Hematopoietic multipotent progenitor cell treated with erythropoietin and hydrocortisone succinate and interleukin-3 and kit ligand, for 6 days (in vitro differentiated cells): ENCODE data around the gene GFOD1.
"Not testable (repeated sequence)": the region's sequence is repeated elsewhere in the genome, so short reads cannot be mapped to it uniquely, and the experiment has no call there.

ENCODE experiments used
- DNase-seq: peaks from one replicate; pipeline ENCODE4 v3.0.0-alpha.2; 2015

The GFOD1 gene

GRCh38 chr6:13511141-13511571 lies 23.8 kb upstream of the GFOD1 start:
- not testable (repeated sequence) for DNase-seq

DNA sequence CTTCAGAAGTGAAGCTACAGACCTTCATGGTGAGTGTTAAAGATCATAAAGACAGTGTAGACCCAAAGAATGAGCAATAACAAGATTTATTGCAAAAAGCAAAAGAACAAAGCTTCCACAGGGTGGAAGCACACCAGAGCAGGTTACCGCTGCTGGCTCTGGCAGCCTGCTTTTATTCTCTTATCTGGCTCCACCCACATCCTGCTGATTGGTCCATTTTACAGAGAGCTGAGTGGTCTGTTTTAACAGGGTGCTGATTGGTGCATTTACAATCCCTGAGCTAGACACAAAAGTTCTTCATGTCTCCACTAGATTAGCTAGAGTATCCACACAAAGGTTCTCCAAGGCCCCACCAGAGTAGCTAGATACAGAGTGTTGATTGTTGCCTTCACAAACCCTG lies 23.0 kb upstream of the GFOD1 start:
- DNase-seq = not testable (repeated sequence)

DNA sequence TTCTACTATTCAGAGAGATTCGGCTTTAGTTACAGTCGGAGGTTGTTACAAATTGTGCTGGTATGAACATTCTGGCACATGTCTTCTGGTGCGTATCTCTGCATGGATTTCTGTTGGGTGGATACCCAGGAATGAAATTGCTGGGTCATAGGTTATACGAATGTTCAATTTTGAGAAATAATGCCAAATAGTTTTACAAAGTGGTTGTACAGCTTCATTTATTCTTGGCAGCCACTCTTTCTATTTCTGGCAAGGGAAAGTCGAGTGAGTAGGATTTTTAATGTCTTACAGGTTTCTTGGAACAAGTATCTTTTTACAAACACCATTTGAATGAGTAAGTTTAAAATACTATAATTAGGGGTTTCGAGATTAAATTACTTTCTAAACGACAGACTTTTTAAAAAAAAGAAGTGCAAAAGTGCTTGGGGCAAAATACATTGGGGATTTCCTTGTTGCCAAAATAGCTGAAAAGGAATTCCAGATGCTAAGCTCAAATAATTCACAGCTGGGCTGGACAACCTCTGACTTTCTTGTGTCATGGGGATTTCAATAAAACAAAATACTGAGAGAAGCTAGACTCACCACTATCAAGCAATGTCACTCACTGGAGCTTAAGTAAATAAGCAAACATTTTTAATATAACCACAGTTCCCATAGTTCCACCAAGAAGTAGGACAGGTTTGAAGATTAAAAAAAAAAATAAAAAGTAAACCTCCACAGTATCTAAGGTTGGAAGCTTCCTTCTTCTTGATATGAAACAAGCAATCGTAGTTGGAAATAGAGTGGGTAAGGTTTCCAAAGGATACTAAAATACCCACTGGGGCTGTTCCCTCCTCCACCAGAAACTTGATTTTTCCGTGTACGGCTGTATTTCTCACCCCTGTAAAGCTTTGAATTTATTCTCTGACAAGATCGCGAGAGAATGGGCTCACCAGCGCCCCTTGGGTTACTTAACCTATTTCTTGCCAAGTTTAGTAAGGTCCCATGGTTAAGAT lies 21.6 kb upstream of the GFOD1 start:
- DNase-seq = no peak

- DNase-seq = no peak
These were observed 20.0 kb upstream of the GFOD1 start for GRCh38 chr6:13507306-13507860.

DNA sequence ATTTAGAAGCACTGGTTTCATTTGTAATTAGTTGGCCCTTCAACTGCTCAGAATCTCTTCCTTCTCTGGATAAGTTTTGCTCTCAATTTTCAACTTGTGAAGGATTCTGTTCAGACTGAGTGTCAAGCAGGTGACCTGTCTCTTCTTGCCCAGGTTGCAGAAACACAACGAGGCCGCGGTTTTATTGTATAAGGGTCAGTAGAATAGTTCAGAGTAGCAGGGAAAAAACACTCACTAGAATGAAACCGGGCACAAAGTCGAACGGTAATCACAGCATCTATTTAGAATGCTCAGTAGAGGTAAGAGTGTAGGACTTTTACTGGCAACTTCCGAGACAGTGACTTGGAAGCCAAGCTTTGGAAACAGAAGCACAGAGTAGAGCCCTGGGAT lies 17.9 kb upstream of the GFOD1 start:
- DNase-seq = no peak

- DNase-seq = no peak
These were observed 17.4 kb upstream of the GFOD1 start for GRCh38 chr6:13504611-13505344.

- no peak for DNase-seq
These were observed 13.5 kb upstream of the GFOD1 start for GRCh38 chr6:13500915-13501314.

DNA sequence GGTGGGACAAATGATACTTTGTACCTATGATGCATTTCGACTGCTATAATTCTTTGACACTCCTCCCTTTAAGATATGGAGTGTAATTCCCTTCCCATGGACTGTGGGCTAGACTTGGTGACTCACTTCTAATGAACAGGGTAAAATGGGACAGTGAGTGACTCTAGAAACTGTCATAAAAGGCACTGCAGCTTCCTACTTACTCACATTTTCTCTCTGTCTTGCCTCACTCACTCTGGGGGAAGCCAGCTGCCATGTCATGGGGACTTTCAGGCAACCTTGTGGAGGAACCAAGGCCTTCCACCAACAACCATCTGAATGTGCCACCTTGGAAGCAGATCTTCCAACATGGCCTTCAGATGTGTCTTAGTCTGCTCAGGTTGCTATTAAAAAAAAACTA lies 12.9 kb upstream of the GFOD1 start:
- DNase-seq = no peak

GRCh38 chr6:13496513-13497190 lies 9.3 kb upstream of the GFOD1 start:
- no peak for DNase-seq

DNA sequence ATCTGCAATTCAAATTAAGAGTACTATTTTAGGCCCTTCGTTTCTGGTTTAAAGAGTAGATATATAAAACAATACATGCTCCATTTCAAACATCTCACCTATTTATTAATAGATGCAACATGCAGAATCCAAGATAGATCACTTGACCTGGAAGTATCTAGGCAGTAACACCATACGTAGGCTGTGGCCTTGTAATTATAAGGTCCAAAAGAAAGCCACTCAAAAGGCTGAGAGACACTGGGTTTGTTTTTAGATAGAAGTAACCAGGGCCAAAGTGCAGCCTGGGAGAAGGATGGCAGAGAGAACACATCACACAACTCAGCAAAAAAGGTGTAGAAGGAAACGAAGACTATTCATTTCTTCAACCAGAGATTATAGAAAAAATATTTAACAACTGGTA lies 8.4 kb upstream of the GFOD1 start:
- DNase-seq = no peak

DNA sequence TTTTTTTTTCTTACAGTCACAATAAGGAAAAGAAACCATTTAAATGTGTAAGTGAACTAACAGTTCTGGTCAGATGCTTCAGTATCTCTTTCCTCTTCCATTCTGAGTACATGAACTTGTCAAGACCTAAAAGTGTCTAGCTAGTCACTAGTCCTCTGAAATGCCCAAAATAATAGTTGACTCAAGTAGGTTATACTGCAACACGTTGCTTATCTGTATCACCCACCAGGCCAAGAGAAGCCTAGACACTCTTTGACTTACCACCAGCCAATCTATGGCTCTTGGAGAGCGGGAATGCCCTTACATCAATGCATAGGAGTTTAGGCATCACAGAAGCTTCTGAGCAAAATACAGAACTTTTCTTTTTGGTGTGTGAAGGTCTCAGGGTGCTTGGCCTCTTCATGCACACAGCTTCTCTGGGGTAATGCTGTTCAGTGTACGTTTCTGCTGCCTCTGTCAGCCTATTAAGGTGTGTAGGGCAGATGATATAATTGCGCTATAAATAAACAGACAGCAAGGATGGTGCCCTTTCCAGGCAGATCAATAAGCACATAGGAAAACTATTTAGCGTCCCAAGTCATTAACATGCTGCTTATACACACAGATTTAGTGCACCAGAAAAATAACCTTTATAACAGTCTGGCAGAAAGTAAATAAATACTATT lies 7.8 kb upstream of the GFOD1 start:
- DNase-seq = peak; percentile 37

- no peak for DNase-seq
These were observed 6.7 kb upstream of the GFOD1 start for GRCh38 chr6:13494137-13494536.

- DNase-seq = no peak
These were observed 5.7 kb upstream of the GFOD1 start for GRCh38 chr6:13493147-13493546.

GRCh38 chr6:13492357-13492756 lies 5.0 kb upstream of the GFOD1 start:
- DNase-seq = no peak

- DNase-seq = no peak
These were observed 4.1 kb upstream of the GFOD1 start for GRCh38 chr6:13491538-13491937.

- DNase-seq = no peak
These were observed 3.0 kb upstream of the GFOD1 start for GRCh38 chr6:13490402-13490801.

GRCh38 chr6:13488896-13489237 lies 1.5 kb upstream of the GFOD1 start:
- DNase-seq = no peak

GRCh38 chr6:13488015-13488895 lies 855 bp upstream of the GFOD1 start:
- DNase-seq = peak; percentile 64

DNA sequence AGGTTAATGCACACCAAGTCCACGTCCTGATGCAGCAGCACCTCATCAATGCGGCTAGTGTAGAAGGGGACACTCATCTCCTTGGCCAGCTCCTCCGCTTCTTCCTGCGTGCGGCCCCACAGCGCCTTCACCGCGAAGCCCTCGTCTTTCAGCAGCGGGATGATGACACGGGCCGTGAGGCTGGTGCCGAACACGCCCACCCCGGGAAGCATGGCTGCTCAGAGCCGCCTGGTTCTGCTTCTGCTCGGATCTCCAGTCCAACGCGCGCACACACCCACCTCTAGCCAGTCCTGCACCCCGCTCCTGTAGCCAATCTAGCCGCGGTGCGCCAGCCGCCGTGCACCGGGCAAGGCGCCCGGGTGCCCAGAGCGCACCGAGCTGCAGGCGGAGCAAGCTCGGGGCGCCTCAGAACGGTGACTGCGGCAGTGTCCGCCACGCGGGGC lies 700 bp downstream of the GFOD1 start:
- peak; percentile 83 for DNase-seq

DNA sequence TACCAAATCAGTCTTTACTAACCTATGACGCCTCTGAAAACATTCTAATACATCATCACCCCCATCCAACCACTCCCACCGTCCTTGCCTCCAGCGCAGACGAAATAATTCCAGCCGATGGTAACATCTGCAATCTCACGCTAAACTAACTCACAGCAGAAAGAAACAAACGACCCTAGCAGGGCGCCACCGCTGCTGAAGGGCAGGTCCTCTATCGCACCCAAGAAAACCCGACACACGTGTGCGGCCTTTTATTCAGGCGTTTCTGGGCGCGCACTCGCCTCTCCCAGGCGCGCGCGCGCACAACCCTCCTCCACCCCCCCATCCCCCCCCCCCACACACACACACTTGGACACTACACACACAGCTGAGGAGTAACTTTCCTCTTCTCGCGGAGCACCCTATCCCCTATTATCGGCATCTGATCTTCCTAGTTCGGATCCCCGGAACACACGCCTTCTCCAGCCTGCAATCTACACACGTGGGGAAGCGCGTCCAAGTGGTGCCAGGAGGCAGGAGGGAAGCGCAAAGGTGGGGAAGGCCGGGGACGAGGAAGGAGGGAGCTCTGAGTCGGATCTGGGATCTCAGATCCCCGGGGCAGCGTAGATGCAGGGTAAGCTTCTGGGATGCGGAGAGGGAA lies 1.4 kb downstream of the GFOD1 start:
- peak; percentile 83 for DNase-seq

DNA sequence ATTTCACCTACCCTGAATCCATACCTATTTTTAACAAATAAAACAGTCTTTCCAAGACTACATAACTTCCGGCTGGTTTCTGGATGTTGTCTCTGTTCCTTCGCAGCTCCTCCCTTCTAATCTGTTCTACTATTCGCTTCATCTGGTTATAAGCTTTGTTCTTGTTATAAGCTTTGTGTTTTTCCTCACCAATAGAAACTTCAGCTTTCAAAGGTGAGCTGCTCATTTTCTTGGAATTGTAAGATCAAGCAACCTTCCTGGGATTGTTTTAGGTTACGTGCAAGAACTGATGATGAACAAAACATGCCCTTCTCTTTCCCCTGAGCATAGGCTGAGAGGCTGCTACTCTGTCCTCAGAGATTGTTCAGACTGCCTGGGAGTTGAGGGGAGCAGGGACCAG lies 2.1 kb downstream of the GFOD1 start:
- DNase-seq = peak; percentile 30
